PFSK-1 (cell line): Measurements from ENCODE around the gene SIL1.

Source experiments
- FOXP2 ChIP-seq: optimal IDR thresholded peaks from 2 replicates; pipeline ENCODE3; 2011; ENCODE audit warnings: borderline replicate concordance, control low read depth, inconsistent platforms; ENCODE audit not compliant: insufficient read depth; ENCODE audit errors: extremely low read length, extremely low read depth
- POLR2AphosphoS5 ChIP-seq: IDR thresholded peaks from 2 replicates; pipeline ENCODE4 v1.6.1; 2012; ENCODE audit warnings: low read depth, mild to moderate bottlenecking, control low read depth, low read length, moderate library complexity
- REST ChIP-seq, 2 experiments: IDR thresholded peaks; 2 replicates each; pipeline versions ENCODE4 v1.6.1 to v1.8.0; 2011 to 2012; ENCODE audit warnings: low read depth in 2 of 2, low read length in 2 of 2, control low read depth in 1 of 2, inconsistent platforms in 1 of 2, mild to moderate bottlenecking in 1 of 2, moderate library complexity in 1 of 2; ENCODE audit not compliant: insufficient read depth in 1 of 2
- SIN3A ChIP-seq: IDR thresholded peaks from 2 replicates; pipeline ENCODE4 v1.6.1; 2012; ENCODE audit warnings: mild to moderate bottlenecking, low read length, moderate library complexity, borderline replicate concordance; ENCODE audit not compliant: insufficient read depth
- TAF1 ChIP-seq: IDR thresholded peaks from 2 replicates; pipeline ENCODE4 v1.6.1; 2012; ENCODE audit warnings: low read length, control low read depth, borderline replicate concordance; ENCODE audit not compliant: insufficient read depth

Gene SIL1

GRCh38 chr5:138965626-138966025 lies 232.5 kb downstream of the SIL1 start:
- TF ChIP-seq REST (IDR thresholded peaks at IDR 0.05; ENCODE audit: insufficient read depth in 1 of 2, low read depth in 2 of 2, low read length in 2 of 2) (no peak), POLR2AphosphoS5 (no peak), SIN3A (no peak), FOXP2 (no peak), TAF1 (no peak)

DNA sequence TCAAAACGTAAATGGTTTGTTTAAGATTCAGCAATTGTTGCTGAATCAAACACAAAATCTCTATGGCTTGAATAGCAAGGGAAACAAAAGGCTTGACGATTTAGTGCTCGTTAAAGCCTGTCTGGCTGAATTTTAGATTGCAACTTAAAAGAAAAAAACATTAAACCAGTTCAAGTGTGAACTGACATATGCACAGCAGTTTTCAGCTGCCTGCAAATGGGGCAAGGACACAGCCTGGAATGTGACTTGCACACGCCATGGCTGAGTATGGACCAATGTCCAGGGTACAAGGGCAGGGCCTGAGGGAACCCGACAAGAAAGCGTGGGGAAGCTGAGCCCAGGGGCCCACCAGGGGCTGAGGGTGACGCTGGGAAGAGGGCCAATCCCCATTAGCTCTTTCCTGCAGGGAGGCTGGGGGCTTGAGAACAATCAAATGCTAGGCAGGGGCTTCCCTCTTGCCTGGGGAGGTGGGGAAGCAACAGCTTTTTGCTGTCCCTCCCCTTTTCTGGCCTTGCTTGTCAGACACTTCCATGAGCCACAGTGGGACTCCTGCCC lies 233.4 kb downstream of the SIL1 start:
- TF ChIP-seq REST (IDR thresholded peaks at IDR 0.05; ENCODE audit: insufficient read depth in 1 of 2, low read depth in 2 of 2, low read length in 2 of 2) (no peak), POLR2AphosphoS5 (no peak), SIN3A (no peak), TAF1 (no peak), FOXP2 (no peak)

- TF ChIP-seq REST (IDR thresholded peaks at IDR 0.05; ENCODE audit: insufficient read depth in 1 of 2, low read depth in 2 of 2, low read length in 2 of 2) (no peak), TAF1 (no peak), FOXP2 (no peak), SIN3A (no peak), POLR2AphosphoS5 (no peak)
These were observed 234.3 kb downstream of the SIL1 start for GRCh38 chr5:138963763-138964371.

GRCh38 chr5:138962614-138963370 lies 235.4 kb downstream of the SIL1 start:
- TF ChIP-seq SIN3A (no peak), REST (IDR thresholded peaks at IDR 0.05; ENCODE audit: insufficient read depth in 1 of 2, low read depth in 2 of 2, low read length in 2 of 2) (no peak), POLR2AphosphoS5 (no peak), TAF1 (no peak), FOXP2 (no peak)
